Neural progenitor cell (in vitro differentiated cells): ENCODE results near the gene PAX5. TPM values are rescaled to one million over a fixed set of nuclear protein-coding genes. Genes with fewer than 3 reads are reported as not detected.

ENCODE experiments used
- DNase-seq: peaks from one replicate; pipeline ENCODE4 v3.0.0-alpha.2; 2016; ENCODE audit warnings: low spot score
- H2AFZ ChIP-seq: fragments of 200-600 bp; sonication (generic); replicated peaks from 2 replicates; pipeline ENCODE4 v1.6.1; 2016; ENCODE audit warnings: antibody characterized with exemption
- H3F3A ChIP-seq: fragments of 200-600 bp; sonication (generic); 2 replicates; pipeline ENCODE4 v1.6.1; 2016; ENCODE audit warnings: antibody characterized with exemption, low read depth
- H3K27ac ChIP-seq: fragments of 200-600 bp; sonication (generic); 2 replicates; pipeline ENCODE4 v1.5.1; 2016; ENCODE audit warnings: mild to moderate bottlenecking
- H3K27me3 ChIP-seq: fragments of 200-600 bp; sonication (generic); 2 replicates; pipeline ENCODE4 v1.6.1; 2016; ENCODE audit warnings: mild to moderate bottlenecking, moderate library complexity
- H3K36me3 ChIP-seq: fragments of 200-600 bp; sonication (generic); 2 replicates; pipeline ENCODE4 v1.5.1; 2016
- H3K4me1 ChIP-seq: fragments of 200-600 bp; sonication (generic); 2 replicates; pipeline ENCODE4 v1.6.1; 2016; ENCODE audit warnings: mixed run types
- H3K4me2 ChIP-seq: fragments of 200-600 bp; sonication (generic); 2 replicates; pipeline ENCODE4 v1.6.1; 2016
- H3K4me3 ChIP-seq: fragments of 200-600 bp; sonication (generic); 2 replicates; pipeline ENCODE4 v1.5.1; 2016
- H3K79me2 ChIP-seq: fragments of 200-600 bp; sonication (generic); 2 replicates; pipeline ENCODE4 v1.6.1; 2016; ENCODE audit warnings: low read depth
- H3K9ac ChIP-seq: fragments of 200-600 bp; sonication (generic); 2 replicates; pipeline ENCODE4 v1.6.1; 2016
- H3K9me3 ChIP-seq: fragments of 200-600 bp; sonication (generic); 2 replicates; pipeline ENCODE4 v1.5.1; 2016; ENCODE audit warnings: low read depth
- H4K20me1 ChIP-seq: fragments of 200-600 bp; sonication (generic); 2 replicates; pipeline ENCODE4 v1.6.1; 2016; ENCODE audit warnings: low read depth
- H3K27ac Mint-ChIP-seq: 3 replicates; pipeline ENCODE4 v1.8.0; 2021; ENCODE audit warnings: mixed read lengths
- H3K27me3 Mint-ChIP-seq: 2 replicates; pipeline ENCODE4 v1.8.0; 2022; ENCODE audit warnings: low read depth, mild to moderate bottlenecking, inconsistent platforms, moderate library complexity, mixed read lengths; ENCODE audit not compliant: insufficient read depth
- H3K36me3 Mint-ChIP-seq: 3 replicates; pipeline ENCODE4 v1.8.0; 2021; ENCODE audit warnings: mixed read lengths
- H3K4me1 Mint-ChIP-seq: 3 replicates; pipeline ENCODE4 v1.8.0; 2021; ENCODE audit warnings: mixed read lengths
- H3K4me3 Mint-ChIP-seq: 3 replicates; pipeline ENCODE4 v1.8.0; 2021; ENCODE audit warnings: mild to moderate bottlenecking, moderate library complexity, mixed read lengths
- H3K9me3 Mint-ChIP-seq: 3 replicates; pipeline ENCODE4 v1.8.0; 2020; ENCODE audit warnings: mixed read lengths
- EZH2 ChIP-seq: fragments of 200-600 bp; sonication (generic); IDR thresholded peaks from 2 replicates; pipeline ENCODE4 v1.6.1; 2017; ENCODE audit warnings: antibody characterized with exemption, mild to moderate bottlenecking, moderate library complexity
- EZH2phosphoT487 ChIP-seq: fragments of 200-600 bp; sonication (generic); IDR thresholded peaks from 2 replicates; pipeline ENCODE4 v1.6.1; 2017; ENCODE audit warnings: antibody characterized with exemption
- total RNA-seq: library from RNA; depleted of rRNA; stranded (reverse); fragments of >200 nt; gene quantifications from 2 replicates; pipeline ENCODE4 v1.2.3, GENCODE V29; 2015; ENCODE audit warnings: low replicate concordance
- TF ChIP-seq, protein P1 (sequence below): fragments of 200-600 bp; sonication (generic); IDR thresholded peaks from 2 replicates; pipeline ENCODE4 v1.5.1; 2017; ENCODE audit warnings: antibody characterized with exemption, mild to moderate bottlenecking

Gene PAX5
- total RNA-seq, 1 donor from 2014 or later: not detected

DNA sequence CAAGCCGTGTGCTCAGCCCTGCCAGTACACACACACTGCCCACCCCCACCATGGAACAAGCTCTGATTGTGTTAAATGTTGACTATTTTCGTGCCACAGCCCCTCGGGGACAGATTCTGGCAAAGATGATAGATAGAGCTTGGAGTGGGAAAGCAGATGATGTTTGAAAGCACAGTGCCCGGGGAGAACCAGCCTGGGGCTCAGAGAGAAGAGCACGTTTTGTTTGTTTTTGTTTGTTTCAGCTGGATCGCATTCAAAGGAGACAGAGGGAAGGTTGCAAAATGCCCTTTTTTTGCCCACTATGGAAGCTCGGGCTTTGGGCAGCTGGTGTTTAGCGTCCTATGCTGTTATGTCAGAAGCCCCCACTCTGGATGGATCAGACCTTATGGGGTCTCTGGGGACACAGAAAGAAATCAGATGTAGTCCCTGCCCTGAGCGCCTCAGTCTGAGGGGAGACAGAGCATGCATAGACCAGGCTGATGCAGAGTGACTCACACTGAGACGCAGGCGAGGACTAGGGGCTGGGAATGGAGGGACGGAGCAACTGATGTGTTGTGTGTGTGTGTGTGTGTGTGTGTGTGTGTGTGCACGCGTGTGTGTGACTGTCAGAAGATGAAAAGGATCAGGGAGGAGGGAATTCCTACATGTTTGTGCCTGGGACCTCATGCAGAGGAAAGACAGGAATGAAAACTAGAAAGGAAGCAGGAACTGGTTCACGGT is 231.7 kb downstream of the PAX5 start:
- Mint-ChIP-seq H3K27ac (peak overlapping the region; percentile 67), H3K27me3 (peaks cover 5% of the 10 kb centered on the region), H3K4me3 (peak overlapping the region; percentile 67)

DNA sequence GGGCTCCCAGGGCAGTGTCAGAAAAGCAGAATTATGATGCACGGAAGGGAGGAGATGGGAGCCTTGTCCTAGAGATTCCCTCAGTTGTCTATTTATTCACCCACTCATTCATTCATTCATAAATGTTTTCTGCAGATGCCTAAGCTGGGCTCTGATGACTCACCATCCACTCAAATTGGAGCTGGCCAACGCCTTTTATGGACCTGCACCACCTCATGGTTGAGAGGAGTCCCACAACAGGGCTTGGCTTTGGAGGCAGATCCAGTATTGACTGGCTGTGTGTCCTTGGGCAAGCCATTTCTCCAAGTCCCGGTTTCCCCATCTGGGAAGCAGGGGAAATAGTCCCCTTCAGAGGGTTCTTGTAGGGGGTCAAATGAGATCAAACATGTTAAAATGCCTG is 233.6 kb downstream of the PAX5 start:
- H3K27ac Mint-ChIP-seq: no peak overlapping the region
- peaks cover 3% of the 10 kb centered on the region for H3K27me3 Mint-ChIP-seq
- Histone ChIP-seq H3K27ac (no peak overlapping the region), H3K9ac (no peak overlapping the region), H3F3A (no peaks in the 10 kb centered on the region), H4K20me1 (no peaks in the 10 kb centered on the region), H3K9me3 (no peaks in the 10 kb centered on the region), H2AFZ (no peak overlapping the region), H3K4me1 (no peaks in the 10 kb centered on the region), H3K36me3 (no peaks in the 10 kb centered on the region), H3K4me3 (no peak overlapping the region), H3K4me2 (no peak overlapping the region), H3K27me3 (no peaks in the 10 kb centered on the region), H3K79me2 (no peaks in the 10 kb centered on the region)
- H3K4me1 Mint-ChIP-seq: peaks cover 22% of the 10 kb centered on the region
- no peak for DNase-seq
- H3K4me3 Mint-ChIP-seq: no peak overlapping the region
- no peaks in the 10 kb centered on the region for H3K36me3 Mint-ChIP-seq
- TF ChIP-seq, protein P1, sequence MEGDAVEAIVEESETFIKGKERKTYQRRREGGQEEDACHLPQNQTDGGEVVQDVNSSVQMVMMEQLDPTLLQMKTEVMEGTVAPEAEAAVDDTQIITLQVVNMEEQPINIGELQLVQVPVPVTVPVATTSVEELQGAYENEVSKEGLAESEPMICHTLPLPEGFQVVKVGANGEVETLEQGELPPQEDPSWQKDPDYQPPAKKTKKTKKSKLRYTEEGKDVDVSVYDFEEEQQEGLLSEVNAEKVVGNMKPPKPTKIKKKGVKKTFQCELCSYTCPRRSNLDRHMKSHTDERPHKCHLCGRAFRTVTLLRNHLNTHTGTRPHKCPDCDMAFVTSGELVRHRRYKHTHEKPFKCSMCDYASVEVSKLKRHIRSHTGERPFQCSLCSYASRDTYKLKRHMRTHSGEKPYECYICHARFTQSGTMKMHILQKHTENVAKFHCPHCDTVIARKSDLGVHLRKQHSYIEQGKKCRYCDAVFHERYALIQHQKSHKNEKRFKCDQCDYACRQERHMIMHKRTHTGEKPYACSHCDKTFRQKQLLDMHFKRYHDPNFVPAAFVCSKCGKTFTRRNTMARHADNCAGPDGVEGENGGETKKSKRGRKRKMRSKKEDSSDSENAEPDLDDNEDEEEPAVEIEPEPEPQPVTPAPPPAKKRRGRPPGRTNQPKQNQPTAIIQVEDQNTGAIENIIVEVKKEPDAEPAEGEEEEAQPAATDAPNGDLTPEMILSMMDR: no peak
- peaks cover 6% of the 10 kb centered on the region for H3K9me3 Mint-ChIP-seq

More for the DNA sequence above, 231.7 kb downstream of the PAX5 start:
- H3K4me1 ChIP-seq: no peaks in the 10 kb centered on the region
- no peaks in the 10 kb centered on the region for H4K20me1 ChIP-seq
- no peak overlapping the region for H3K27ac ChIP-seq
- H3K4me3 ChIP-seq: no peak overlapping the region
- no peak overlapping the region for H3K9ac ChIP-seq
- H3K36me3 ChIP-seq: no peaks in the 10 kb centered on the region
- TF ChIP-seq EZH2phosphoT487 (no peak), EZH2 (no peak)
- TF ChIP-seq, protein P1: no peak
- H3K9me3 Mint-ChIP-seq: peaks cover 6% of the 10 kb centered on the region
- no peaks in the 10 kb centered on the region for H3K36me3 Mint-ChIP-seq
- no peaks in the 10 kb centered on the region for H3K9me3 ChIP-seq
- no peaks in the 10 kb centered on the region for H3K27me3 ChIP-seq
- peaks cover 23% of the 10 kb centered on the region for H3K4me1 Mint-ChIP-seq
- peak overlapping the region; percentile 6 for H3K4me2 ChIP-seq
- DNase-seq: no peak
- peak overlapping the region; percentile 98 for H2AFZ ChIP-seq
- no peaks in the 10 kb centered on the region for H3F3A ChIP-seq
- H3K79me2 ChIP-seq: no peaks in the 10 kb centered on the region

DNA sequence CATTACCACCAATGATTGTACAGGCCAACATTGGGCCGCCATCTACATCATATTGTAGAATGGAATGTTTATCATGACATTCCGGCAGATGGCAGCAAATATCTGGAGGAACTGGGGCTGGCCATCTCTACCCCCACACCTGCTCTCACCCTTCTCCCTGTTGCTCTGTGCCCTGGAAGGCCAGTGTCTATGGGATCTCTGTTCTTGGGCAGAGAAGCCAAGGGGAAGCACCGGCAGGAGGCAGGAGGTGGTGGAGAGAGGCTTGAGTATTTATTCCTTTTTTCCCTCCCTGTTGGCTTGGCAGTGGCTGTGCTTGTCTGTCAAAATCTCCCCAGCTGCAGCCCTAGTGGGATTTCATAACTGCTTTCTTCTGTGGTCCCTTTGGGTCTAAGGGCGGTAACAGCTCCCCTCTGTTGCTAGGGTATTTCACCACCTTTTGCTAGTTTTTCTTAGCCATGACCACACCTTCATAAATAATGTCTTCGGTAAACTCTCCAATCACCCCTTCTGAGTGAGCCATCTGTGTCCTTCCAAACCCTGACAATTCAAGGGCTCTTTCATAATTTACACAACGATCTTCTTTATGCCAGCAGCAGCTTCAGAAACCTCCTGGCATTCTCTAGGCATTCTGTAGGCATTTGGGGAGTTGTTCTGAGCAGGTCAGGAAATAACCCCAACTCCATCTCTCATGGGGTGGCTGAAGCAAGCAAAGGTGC is 235.6 kb downstream of the PAX5 start:
- no peaks in the 10 kb centered on the region for H3K79me2 ChIP-seq
- peak; percentile 56 for DNase-seq
- peaks cover 6% of the 10 kb centered on the region for H3K9me3 Mint-ChIP-seq
- no peaks in the 10 kb centered on the region for H3F3A ChIP-seq
- no peaks in the 10 kb centered on the region for H3K4me1 ChIP-seq
- peaks cover 12% of the 10 kb centered on the region for H3K4me1 Mint-ChIP-seq
- H4K20me1 ChIP-seq: no peaks in the 10 kb centered on the region
- no peaks in the 10 kb centered on the region for H3K36me3 Mint-ChIP-seq
- no peak overlapping the region for H3K4me3 ChIP-seq
- H3K27ac ChIP-seq: no peak overlapping the region
- H3K4me2 ChIP-seq: no peak overlapping the region
- peaks cover 2% of the 10 kb centered on the region for H3K27me3 Mint-ChIP-seq
- no peak overlapping the region for H3K4me3 Mint-ChIP-seq
- no peak for TF ChIP-seq EZH2phosphoT487
- TF ChIP-seq, protein P1: peak; percentile 51
- H2AFZ ChIP-seq: no peak overlapping the region
- H3K27ac Mint-ChIP-seq: no peak overlapping the region
- H3K27me3 ChIP-seq: no peaks in the 10 kb centered on the region
- no peaks in the 10 kb centered on the region for H3K36me3 ChIP-seq
- H3K9ac ChIP-seq: no peak overlapping the region
- no peaks in the 10 kb centered on the region for H3K9me3 ChIP-seq
